Left lung (tissue), 10 donors: ENCODE measurements around the gene SEC63. TPM values are rescaled to one million over a fixed set of nuclear protein-coding genes. Genes with fewer than 3 reads are reported as not detected.
A peak's percentile ranks its signal among the peaks of the same experiment; 100 is the strongest.

Experiments used
- ATAC-seq: fragments of 200-7000 bp; cut with Tn5 transposase; one replicate; pipeline ENCODE4 v1.9.1; 2020; ENCODE audit warnings: moderate library complexity
- DNase-seq, 4 donors: peaks; one replicate each; pipeline ENCODE4 v3.0.0-alpha.2; 2013 to 2020
- H3K27ac ChIP-seq, 2 donors: fragments of 200-600 bp; sonication (generic) in 1 of 2; one replicate each; pipeline versions ENCODE4 v1.5.0 to v1.8.0; 2020 to 2021
- H3K27me3 ChIP-seq, 2 donors: fragments of 200-600 bp; sonication (generic) in 1 of 2; one replicate each; pipeline versions ENCODE4 v1.5.0 to v1.8.0; 2020 to 2021
- H3K36me3 ChIP-seq, 2 donors: fragments of 200-600 bp; sonication (generic) in 1 of 2; one replicate each; pipeline versions ENCODE4 v1.5.0 to v1.8.0; 2020 to 2021
- H3K4me1 ChIP-seq, 2 donors: fragments of 200-600 bp; one replicate each; pipeline ENCODE4 v1.8.0; 2021
- H3K4me3 ChIP-seq, 2 donors: fragments of 200-600 bp; sonication (generic) in 1 of 2; one replicate each; pipeline versions ENCODE4 v1.5.0 to v1.8.0; 2020 to 2021; ENCODE audit warnings: mild to moderate bottlenecking in 1 of 2
- H3K9me3 ChIP-seq, 2 donors: fragments of 200-600 bp; sonication (generic) in 1 of 2; one replicate each; pipeline versions ENCODE4 v1.5.0 to v1.8.0; 2020 to 2021
- intact Hi-C, 2 donors: fragments of 100-400 bp; cut with DNase I; formaldehyde crosslinking; loops; one replicate each; pipeline versions ENCODE4 v1.11.2 to v1.14.2; 2022
- polyA plus RNA-seq, 6 donors: library from polyadenylated mRNA; unstranded; fragments of 120-200 nt; gene quantifications; one replicate each; pipeline ENCODE4 v1.2.1, GENCODE V29; 2013; ENCODE audit not compliant: insufficient read length in 6 of 6
- total RNA-seq, 2 donors: library from RNA; stranded (reverse); fragmentation: NEBNext Ultra II Directional; extraction: Animal tissue kit (Norgen Biotek cat#: 25700); gene quantifications; one replicate each; pipeline ENCODE4 v1.2.1, GENCODE V29; 2021
- TF ChIP-seq, protein P1 (sequence below), 2 donors: fragments of 200-600 bp; sonication (generic) in 1 of 2; IDR thresholded peaks; one replicate each; pipeline versions ENCODE4 v1.5.0 to v1.8.0; 2021; ENCODE audit warnings: antibody characterized with exemption in 2 of 2
- donor health status: DM: no; HTN: yes; CAD: no.
- donor health status: DM: no; HTN: no; CAD: no.

SEC63 gene
- total and polyA plus RNA-seq, 8 donors: 94.4 to 131 (median 111) TPM

DNA sequence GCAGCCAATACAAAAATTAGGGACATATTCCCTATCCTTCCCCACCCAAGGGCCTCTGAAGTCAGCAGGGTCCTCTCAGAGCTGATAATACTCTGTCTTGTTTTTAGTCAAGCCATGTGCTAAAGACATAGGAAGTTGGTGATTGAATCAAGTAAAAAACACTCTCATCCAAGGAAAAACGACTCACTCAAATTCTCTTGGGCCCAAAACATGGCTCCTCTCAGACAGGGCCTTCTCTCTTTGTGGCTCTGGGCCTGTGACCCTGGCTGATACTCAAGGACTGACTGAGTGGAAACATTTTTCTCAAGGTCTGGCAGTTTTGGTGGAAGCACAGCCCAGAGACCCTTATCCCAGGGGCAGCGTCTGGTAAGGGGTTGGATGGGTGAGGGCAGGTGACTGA lies 127.9 kb downstream of the SEC63 start:
- no peaks in the 10 kb centered on the region for H3K9me3 ChIP-seq
- H3K4me1 ChIP-seq: no peaks in the 10 kb centered on the region
- DNase-seq: no peak
- H3K27ac ChIP-seq: no peak overlapping the region
- H3K4me3 ChIP-seq: no peak overlapping the region
- TF ChIP-seq, protein P1, sequence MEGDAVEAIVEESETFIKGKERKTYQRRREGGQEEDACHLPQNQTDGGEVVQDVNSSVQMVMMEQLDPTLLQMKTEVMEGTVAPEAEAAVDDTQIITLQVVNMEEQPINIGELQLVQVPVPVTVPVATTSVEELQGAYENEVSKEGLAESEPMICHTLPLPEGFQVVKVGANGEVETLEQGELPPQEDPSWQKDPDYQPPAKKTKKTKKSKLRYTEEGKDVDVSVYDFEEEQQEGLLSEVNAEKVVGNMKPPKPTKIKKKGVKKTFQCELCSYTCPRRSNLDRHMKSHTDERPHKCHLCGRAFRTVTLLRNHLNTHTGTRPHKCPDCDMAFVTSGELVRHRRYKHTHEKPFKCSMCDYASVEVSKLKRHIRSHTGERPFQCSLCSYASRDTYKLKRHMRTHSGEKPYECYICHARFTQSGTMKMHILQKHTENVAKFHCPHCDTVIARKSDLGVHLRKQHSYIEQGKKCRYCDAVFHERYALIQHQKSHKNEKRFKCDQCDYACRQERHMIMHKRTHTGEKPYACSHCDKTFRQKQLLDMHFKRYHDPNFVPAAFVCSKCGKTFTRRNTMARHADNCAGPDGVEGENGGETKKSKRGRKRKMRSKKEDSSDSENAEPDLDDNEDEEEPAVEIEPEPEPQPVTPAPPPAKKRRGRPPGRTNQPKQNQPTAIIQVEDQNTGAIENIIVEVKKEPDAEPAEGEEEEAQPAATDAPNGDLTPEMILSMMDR (IDR thresholded peaks at IDR 0.05): no peak
- intact Hi-C loops: no loop called here
- H3K27me3 ChIP-seq: no peaks in the 10 kb centered on the region
- no peak for ATAC-seq
- no peaks in the 10 kb centered on the region for H3K36me3 ChIP-seq

DNA sequence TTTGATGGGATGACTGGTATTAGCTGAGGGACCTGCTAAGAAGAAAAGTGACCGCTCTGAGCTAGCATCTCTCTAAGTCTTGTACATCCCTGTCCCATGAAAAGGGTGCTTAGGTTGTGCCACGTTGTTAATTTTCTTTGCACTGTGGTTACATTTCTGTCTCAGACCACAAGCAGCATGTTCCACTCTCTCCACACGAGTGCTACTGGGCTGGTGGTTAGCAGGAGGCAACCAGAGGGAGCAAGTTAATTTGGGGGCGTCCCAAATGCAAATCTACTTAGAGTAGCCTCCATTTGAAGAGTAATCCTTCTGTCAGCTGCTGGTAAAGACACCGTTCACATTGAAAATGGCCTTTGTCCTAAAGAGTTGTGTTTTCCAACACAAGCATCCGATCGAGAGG lies 130.5 kb downstream of the SEC63 start:
- Histone ChIP-seq H3K27ac (no peak overlapping the region), H3K4me1 (no peaks in the 10 kb centered on the region), H3K27me3 (peaks cover 11 to 13% of the 10 kb centered on the region in 2 donors), H3K9me3 (no peaks in the 10 kb centered on the region), H3K36me3 (no peaks in the 10 kb centered on the region), H3K4me3 (no peak overlapping the region)
- TF ChIP-seq, protein P1 (IDR thresholded peaks at IDR 0.05): no peak
- no peak for DNase-seq
- intact Hi-C loops: no loop called here
- no peak for ATAC-seq

DNA sequence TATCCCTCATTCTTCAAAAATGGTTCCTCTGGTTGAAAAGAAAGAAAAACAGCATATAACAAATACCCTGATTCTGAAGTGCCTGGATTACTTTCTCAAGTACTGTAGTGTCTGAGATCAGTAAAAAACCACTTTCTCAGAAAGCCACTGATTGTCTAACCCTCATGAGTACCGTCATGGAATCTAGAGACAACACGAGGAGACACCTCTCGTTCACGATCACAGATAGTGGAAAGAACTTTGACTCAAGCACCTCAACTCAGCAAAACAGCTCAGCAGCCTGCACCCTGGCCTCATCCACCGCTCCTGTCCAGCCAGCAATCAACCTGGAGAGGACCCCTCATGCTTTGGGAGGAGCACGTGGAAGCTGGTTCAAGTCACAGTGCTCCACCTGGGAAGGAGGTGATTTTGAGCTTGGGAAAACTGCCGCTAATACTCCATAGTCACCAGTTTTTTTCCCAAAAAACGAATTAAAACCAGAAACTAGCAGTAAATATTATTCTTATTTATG lies 134.9 kb downstream of the SEC63 start:
- Histone ChIP-seq H3K36me3 (no peaks in the 10 kb centered on the region), H3K4me1 (peaks cover 0 to 11% of the 10 kb centered on the region in 2 donors), H3K27ac (peak overlapping the region in 1 of 2 donors; percentile 35), H3K9me3 (no peaks in the 10 kb centered on the region), H3K4me3 (no peak overlapping the region), H3K27me3 (peaks cover 14 to 38% of the 10 kb centered on the region in 2 donors)
- DNase-seq: no peak
- TF ChIP-seq, protein P1 (IDR thresholded peaks at IDR 0.05): no peak
- intact Hi-C loops: no loop called here
- no peak for ATAC-seq

DNA sequence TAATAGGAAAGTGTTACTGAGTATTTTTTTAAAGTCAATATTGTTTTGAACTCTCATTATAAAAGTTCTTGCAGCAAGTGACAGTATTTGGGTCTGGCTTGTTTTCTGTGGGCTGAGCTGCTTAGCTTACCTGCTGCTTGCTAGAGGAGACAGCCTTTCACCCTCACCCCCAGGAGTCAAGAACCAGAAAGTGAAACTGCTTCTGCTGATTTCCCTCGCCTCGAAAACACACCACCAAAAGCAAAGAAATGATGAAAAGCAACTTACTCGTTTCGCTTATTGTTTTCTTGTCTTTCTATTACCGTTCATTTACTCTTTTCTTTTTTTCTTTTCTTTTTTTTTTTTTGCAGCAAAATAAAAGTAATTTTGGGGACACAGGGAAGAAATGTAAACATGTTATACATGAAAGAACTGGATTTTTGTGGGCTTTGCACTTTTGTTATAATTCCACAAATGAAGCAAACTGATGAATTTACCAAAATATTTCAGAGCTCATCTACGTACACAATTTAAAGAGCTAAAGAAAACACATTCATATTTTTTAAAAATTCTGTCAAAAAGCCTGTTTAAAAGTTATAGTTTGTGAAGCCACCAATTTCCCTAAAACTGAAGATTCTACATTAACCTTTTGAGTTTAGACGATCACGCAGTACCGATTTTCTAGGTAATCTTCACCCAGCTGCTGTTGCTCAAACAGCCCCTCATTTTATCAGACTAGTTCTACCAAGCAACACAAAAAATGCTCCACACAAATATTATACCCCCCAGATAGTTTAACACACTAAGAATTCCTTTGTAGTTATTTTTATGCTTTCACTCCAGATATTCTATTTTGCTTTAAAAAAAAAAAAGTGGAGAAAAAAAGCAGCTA lies 135.6 kb downstream of the SEC63 start:
- H3K36me3 ChIP-seq: no peaks in the 10 kb centered on the region
- H3K27me3 ChIP-seq: peaks cover 14 to 38% of the 10 kb centered on the region in 2 donors
- intact Hi-C loops: no loop called here
- no peaks in the 10 kb centered on the region for H3K9me3 ChIP-seq
- no peak for ATAC-seq
- H3K4me1 ChIP-seq: peaks cover 0 to 11% of the 10 kb centered on the region in 2 donors
- DNase-seq: no peak
- TF ChIP-seq, protein P1 (IDR thresholded peaks at IDR 0.05): no peak
- peak overlapping the region in 1 of 2 donors; percentile 35 for H3K27ac ChIP-seq
- no peak overlapping the region for H3K4me3 ChIP-seq

DNA sequence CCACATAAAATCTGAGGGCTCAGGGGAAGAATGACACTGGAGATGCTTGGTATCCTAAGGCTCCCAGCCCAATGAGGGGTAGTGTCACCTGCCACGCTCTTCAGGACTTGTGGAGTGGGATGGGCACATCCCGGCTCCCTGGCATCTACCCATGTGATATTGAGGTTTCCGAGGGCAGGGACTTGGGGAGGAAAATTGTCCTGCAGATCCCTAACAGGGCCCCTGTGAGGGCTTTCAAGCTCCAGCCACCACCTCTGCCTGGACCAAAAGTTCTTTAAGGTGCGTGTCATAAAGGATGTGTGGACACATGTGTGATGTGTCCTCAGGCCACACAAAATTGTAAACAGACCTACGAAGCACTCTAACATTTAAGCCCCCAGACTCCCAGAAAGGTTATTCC lies 136.4 kb downstream of the SEC63 start:
- intact Hi-C loops: no loop called here
- TF ChIP-seq, protein P1 (IDR thresholded peaks at IDR 0.05): no peak
- H3K4me3 ChIP-seq: no peak overlapping the region
- no peak overlapping the region for H3K27ac ChIP-seq
- DNase-seq (no peak), ATAC-seq (no peak)
- H3K27me3 ChIP-seq: peaks cover 14 to 38% of the 10 kb centered on the region in 2 donors
- H3K9me3 ChIP-seq: no peaks in the 10 kb centered on the region
- no peaks in the 10 kb centered on the region for H3K36me3 ChIP-seq
- peaks cover 0 to 11% of the 10 kb centered on the region in 2 donors for H3K4me1 ChIP-seq
